ENCODE results near the gene CCR5AS.

Gene CCR5AS

DNA sequence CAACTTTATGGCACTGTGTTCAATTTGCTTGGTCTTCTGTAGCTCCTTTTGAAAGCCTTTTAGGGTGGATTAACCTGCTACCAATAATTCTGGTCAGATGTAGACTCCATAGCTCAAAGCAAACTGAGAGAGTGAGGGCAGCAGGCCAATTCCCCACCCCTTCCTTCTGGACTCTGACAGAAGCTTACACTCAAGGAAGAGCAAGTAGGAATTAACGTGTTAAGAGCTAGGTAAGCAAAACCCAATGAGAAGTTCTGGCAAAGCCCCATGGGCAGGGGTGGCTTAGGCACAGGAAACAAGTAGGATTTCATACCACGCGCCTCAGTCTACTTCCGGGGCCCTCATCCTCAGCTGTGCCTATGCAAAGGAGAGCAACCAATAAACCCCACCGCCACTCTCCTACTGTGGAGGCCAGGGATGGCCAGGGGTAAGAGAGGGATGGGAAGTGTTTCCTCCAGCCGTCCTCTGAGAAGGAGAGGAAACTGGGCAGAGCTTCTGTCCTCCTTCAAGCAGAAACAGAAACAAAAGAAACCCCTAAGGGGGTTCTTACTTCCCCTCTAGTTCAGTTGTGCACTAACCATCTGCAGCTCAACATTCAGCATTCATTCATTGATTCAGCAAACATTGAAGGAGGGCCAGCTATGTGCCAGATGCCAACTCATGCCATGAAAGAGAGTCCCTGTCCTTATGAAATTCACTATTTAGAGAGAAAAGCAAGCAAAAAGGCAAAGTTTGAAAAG lies 23.5 kb downstream of the CCR5AS start:
- Histone ChIP-seq H3K27me3 (no peaks in the 10 kb centered on the region), H3K27ac (no peak overlapping the region), H3K4me3 (no peak overlapping the region), H3K4me1 (peaks cover 29% of the 10 kb centered on the region), H3K36me3 (no peaks in the 10 kb centered on the region), H3K9me3 (no peaks in the 10 kb centered on the region)
- TF ChIP-seq, protein P1, sequence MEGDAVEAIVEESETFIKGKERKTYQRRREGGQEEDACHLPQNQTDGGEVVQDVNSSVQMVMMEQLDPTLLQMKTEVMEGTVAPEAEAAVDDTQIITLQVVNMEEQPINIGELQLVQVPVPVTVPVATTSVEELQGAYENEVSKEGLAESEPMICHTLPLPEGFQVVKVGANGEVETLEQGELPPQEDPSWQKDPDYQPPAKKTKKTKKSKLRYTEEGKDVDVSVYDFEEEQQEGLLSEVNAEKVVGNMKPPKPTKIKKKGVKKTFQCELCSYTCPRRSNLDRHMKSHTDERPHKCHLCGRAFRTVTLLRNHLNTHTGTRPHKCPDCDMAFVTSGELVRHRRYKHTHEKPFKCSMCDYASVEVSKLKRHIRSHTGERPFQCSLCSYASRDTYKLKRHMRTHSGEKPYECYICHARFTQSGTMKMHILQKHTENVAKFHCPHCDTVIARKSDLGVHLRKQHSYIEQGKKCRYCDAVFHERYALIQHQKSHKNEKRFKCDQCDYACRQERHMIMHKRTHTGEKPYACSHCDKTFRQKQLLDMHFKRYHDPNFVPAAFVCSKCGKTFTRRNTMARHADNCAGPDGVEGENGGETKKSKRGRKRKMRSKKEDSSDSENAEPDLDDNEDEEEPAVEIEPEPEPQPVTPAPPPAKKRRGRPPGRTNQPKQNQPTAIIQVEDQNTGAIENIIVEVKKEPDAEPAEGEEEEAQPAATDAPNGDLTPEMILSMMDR (IDR thresholded peaks at IDR 0.05) = no peak
- TF ChIP-seq POLR2AphosphoS5 (IDR thresholded peaks at IDR 0.05) (no peak), POLR2A (IDR thresholded peaks at IDR 0.05) (no peak), EP300 (IDR thresholded peaks at IDR 0.05) (no peak)
- DNase-seq (ENCODE audit: low spot score in 2 of 2) = no peak
- WGBS = 51% methylated on average over 6 of the region's 6 CpGs

DNA sequence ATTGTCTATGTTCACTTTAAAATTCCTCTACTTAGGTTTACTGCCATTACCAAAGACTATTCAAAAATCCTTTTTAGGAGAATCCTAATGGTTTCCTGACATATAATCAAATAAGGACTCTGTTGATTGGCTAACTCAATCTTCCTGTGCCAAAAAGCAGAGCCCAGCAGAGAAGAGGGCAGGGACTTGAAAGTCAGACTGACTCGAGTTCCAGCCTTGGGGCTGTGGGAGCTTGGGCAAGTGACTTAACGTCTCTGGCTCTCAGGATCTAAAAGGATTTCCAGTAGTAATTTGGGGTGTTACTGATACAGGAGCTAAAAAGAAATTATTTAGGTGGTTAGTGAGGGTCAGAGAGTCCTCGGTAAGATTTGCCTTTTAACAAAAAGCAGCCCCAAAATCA lies 25.2 kb downstream of the CCR5AS start:
- DNase-seq (ENCODE audit: low spot score in 2 of 2) = no peak
- 47% methylated on average over 3 of the region's 3 CpGs for WGBS
- no peaks in the 10 kb centered on the region for H3K27me3 ChIP-seq
- no peak overlapping the region for H3K27ac ChIP-seq
- H3K9me3 ChIP-seq = no peaks in the 10 kb centered on the region
- no peak for TF ChIP-seq POLR2AphosphoS5 (IDR thresholded peaks at IDR 0.05)
- no peak for TF ChIP-seq POLR2A (IDR thresholded peaks at IDR 0.05)
- TF ChIP-seq EP300 (IDR thresholded peaks at IDR 0.05) = no peak
- TF ChIP-seq, protein P1 (IDR thresholded peaks at IDR 0.05) = no peak
- H3K36me3 ChIP-seq = no peaks in the 10 kb centered on the region
- peaks cover 29% of the 10 kb centered on the region for H3K4me1 ChIP-seq
- H3K4me3 ChIP-seq = no peak overlapping the region

DNA sequence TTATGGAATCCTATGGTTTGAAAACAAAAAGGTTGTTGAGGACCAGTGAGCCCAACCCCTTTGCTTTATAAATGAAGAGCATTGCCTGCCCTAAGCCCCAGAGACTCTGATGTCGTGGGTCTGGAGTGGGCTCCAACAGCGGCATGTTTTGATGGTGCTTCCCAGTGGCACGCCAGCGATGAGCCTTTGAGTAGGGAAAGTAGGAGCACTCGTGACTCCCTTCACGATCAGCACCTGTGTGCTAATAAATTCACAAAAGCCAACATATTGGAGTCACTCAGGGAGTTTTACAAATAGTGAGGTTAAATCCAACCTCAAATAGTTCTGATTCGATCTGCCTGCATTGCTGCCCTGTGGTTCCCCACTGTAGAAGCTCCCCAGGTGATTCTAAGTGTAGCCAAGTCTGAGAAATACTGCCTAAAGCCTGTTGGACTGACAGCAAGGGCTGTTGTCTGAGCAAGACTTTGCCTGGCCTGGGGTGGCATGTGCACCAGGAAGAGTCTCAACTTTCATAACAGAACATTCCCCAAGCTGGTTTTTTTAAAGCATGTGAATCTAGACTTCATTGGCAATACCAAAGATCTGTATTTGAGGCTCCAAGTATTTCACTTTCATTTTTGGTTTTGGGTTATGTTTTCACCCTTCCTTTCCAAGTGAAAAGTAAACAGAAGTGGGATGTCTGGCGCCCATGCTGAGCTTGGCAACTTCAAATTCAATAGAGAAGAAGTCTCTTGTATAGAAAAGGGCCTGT lies 26.2 kb downstream of the CCR5AS start:
- no peaks in the 10 kb centered on the region for H3K9me3 ChIP-seq
- no peak for DNase-seq (ENCODE audit: low spot score in 2 of 2)
- no peak overlapping the region for H3K4me3 ChIP-seq
- peaks cover 29% of the 10 kb centered on the region for H3K4me1 ChIP-seq
- no peaks in the 10 kb centered on the region for H3K27me3 ChIP-seq
- 45% methylated on average over 8 of the region's 8 CpGs for WGBS
- H3K36me3 ChIP-seq = no peaks in the 10 kb centered on the region
- no peak overlapping the region for H3K27ac ChIP-seq
- no peak for TF ChIP-seq EP300 (IDR thresholded peaks at IDR 0.05)
- TF ChIP-seq POLR2AphosphoS5 (IDR thresholded peaks at IDR 0.05) = no peak
- TF ChIP-seq, protein P1 (IDR thresholded peaks at IDR 0.05) = no peak
- TF ChIP-seq POLR2A (IDR thresholded peaks at IDR 0.05) = no peak

DNA sequence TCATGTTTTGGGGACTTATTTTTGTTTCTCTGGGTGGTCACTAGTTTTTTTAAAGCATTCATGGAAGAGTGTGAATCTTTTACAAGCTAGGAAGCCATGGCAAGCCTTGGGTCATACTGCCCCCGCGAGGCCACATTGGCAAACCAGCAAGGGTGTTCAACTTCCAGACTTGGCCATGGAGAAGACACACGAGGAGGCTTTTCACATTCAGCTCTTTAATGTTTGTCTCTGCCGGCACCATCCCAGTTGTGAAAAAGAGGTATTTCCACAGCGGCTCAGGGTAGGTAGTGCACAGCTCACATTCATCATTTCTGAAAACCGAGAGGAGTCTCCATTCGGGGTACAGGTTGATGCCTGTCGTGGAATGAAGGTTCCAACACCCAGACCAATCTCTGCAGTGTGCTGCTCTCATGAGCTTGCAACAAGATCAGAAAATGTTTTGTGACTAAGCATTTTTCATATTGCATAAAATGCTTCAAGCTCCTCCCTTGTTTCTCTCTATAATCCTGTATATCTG lies 28.4 kb downstream of the CCR5AS start:
- no peak overlapping the region for H3K4me3 ChIP-seq
- H3K27me3 ChIP-seq = peaks cover 6% of the 10 kb centered on the region
- H3K9me3 ChIP-seq = no peaks in the 10 kb centered on the region
- TF ChIP-seq POLR2AphosphoS5 (IDR thresholded peaks at IDR 0.05) (no peak), EP300 (IDR thresholded peaks at IDR 0.05) (no peak), POLR2A (IDR thresholded peaks at IDR 0.05) (no peak)
- TF ChIP-seq, protein P1 (IDR thresholded peaks at IDR 0.05) = peak; percentile 29 to 59
- H3K27ac ChIP-seq = no peak overlapping the region
- H3K36me3 ChIP-seq = no peaks in the 10 kb centered on the region
- WGBS = 31% methylated on average over 8 of the region's 8 CpGs
- peaks cover 23% of the 10 kb centered on the region for H3K4me1 ChIP-seq
- DNase-seq (ENCODE audit: low spot score in 2 of 2) = no peak

DNA sequence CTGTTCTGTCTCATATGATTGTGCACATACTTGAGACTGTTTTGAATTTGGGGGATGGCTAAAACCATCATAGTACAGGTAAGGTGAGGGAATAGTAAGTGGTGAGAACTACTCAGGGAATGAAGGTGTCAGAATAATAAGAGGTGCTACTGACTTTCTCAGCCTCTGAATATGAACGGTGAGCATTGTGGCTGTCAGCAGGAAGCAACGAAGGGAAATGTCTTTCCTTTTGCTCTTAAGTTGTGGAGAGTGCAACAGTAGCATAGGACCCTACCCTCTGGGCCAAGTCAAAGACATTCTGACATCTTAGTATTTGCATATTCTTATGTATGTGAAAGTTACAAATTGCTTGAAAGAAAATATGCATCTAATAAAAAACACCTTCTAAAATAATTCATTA lies 31.1 kb downstream of the CCR5AS start:
- Histone ChIP-seq H3K4me1 (peaks cover 5% of the 10 kb centered on the region), H3K4me3 (no peak overlapping the region), H3K27me3 (peaks cover 9% of the 10 kb centered on the region), H3K36me3 (no peaks in the 10 kb centered on the region), H3K9me3 (no peaks in the 10 kb centered on the region), H3K27ac (no peak overlapping the region)
- WGBS = 43% methylated on average over 2 of the region's 2 CpGs
- DNase-seq (ENCODE audit: low spot score in 2 of 2) = no peak
- TF ChIP-seq EP300 (IDR thresholded peaks at IDR 0.05) (no peak), POLR2A (IDR thresholded peaks at IDR 0.05) (no peak), POLR2AphosphoS5 (IDR thresholded peaks at IDR 0.05) (no peak)
- TF ChIP-seq, protein P1 (IDR thresholded peaks at IDR 0.05) = no peak

Measured in suprapubic skin (tissue), 4 donors.